Activated CD4-positive, alpha-beta T cell treated with anti-CD3 and anti-CD28 coated beads, Interleukin-2, amount 10 ng/mL, durations not matched to agents 24 days and 14 days (primary cell): ENCODE measurements around the gene EVC2. TPM values are rescaled to one million over a fixed set of nuclear protein-coding genes. Genes with fewer than 3 reads are reported as not detected.

Experiments
- DNase-seq: peaks from one replicate; pipeline ENCODE4 v3.0.0; 2022
- H3K27ac Mint-ChIP-seq: one replicate; pipeline ENCODE4 v1.8.0; 2022; ENCODE audit warnings: mild to moderate bottlenecking, mixed read lengths
- H3K27me3 Mint-ChIP-seq: one replicate; pipeline ENCODE4 v1.8.0; 2022; ENCODE audit warnings: mixed read lengths
- H3K36me3 Mint-ChIP-seq: one replicate; pipeline ENCODE4 v1.8.0; 2022; ENCODE audit warnings: low read depth, mild to moderate bottlenecking, mixed read lengths
- H3K4me1 Mint-ChIP-seq: one replicate; pipeline ENCODE4 v1.8.0; 2021; ENCODE audit warnings: mixed read lengths
- H3K4me3 Mint-ChIP-seq: one replicate; pipeline ENCODE4 v1.8.0; 2022; ENCODE audit warnings: mild to moderate bottlenecking, moderate library complexity, mixed read lengths
- H3K9me3 Mint-ChIP-seq: one replicate; pipeline ENCODE4 v1.8.0; 2021; ENCODE audit warnings: mixed read lengths
- intact Hi-C: fragments of 100-400 bp; cut with micrococcal nuclease; formaldehyde crosslinking; loops from one replicate; pipeline ENCODE4 v1.15.1; 2023
- total RNA-seq: library from RNA; stranded (reverse); gene quantifications from 2 replicates; pipeline ENCODE4 v1.2.3, GENCODE V29; 2022

EVC2 gene
- total RNA-seq, 1 donor from 2014 or later = 0.40 TPM

GRCh38 chr4:5751666-5752375 lies 43.5 kb upstream of the EVC2 start:
- Mint-ChIP-seq H3K4me1 (no peaks in the 10 kb centered on the region), H3K27ac (no peak overlapping the region), H3K27me3 (no peaks in the 10 kb centered on the region), H3K36me3 (no peaks in the 10 kb centered on the region), H3K9me3 (no peaks in the 10 kb centered on the region), H3K4me3 (no peak overlapping the region)
- DNase-seq = no peak
- intact Hi-C loops = no loop called here

- DNase-seq = no peak
- H3K4me3 Mint-ChIP-seq = no peak overlapping the region
- H3K4me1 Mint-ChIP-seq = no peaks in the 10 kb centered on the region
- intact Hi-C loops = no loop called here
- no peaks in the 10 kb centered on the region for H3K9me3 Mint-ChIP-seq
- H3K36me3 Mint-ChIP-seq = no peaks in the 10 kb centered on the region
- H3K27ac Mint-ChIP-seq = no peak overlapping the region
- no peaks in the 10 kb centered on the region for H3K27me3 Mint-ChIP-seq
These were observed 42.7 kb upstream of the EVC2 start for GRCh38 chr4:5750946-5751665.

GRCh38 chr4:5750052-5750945 lies 41.9 kb upstream of the EVC2 start:
- Mint-ChIP-seq H3K27ac (no peak overlapping the region), H3K36me3 (no peaks in the 10 kb centered on the region), H3K9me3 (no peaks in the 10 kb centered on the region), H3K4me1 (no peaks in the 10 kb centered on the region), H3K4me3 (no peak overlapping the region), H3K27me3 (no peaks in the 10 kb centered on the region)
- DNase-seq = no peak
- intact Hi-C loops = no loop called here

- intact Hi-C loops = no loop called here
- Mint-ChIP-seq H3K27ac (no peak overlapping the region), H3K27me3 (no peaks in the 10 kb centered on the region), H3K4me1 (no peaks in the 10 kb centered on the region), H3K9me3 (no peaks in the 10 kb centered on the region), H3K4me3 (no peak overlapping the region), H3K36me3 (no peaks in the 10 kb centered on the region)
- no peak for DNase-seq
These were observed 41.2 kb upstream of the EVC2 start for GRCh38 chr4:5749568-5749967.

GRCh38 chr4:5747738-5748375 lies 39.5 kb upstream of the EVC2 start:
- Mint-ChIP-seq H3K4me1 (no peaks in the 10 kb centered on the region), H3K27ac (no peak overlapping the region), H3K27me3 (no peaks in the 10 kb centered on the region), H3K9me3 (no peaks in the 10 kb centered on the region), H3K4me3 (no peak overlapping the region), H3K36me3 (no peaks in the 10 kb centered on the region)
- intact Hi-C loops = no loop called here
- DNase-seq = no peak

GRCh38 chr4:5746829-5747737 lies 38.7 kb upstream of the EVC2 start:
- H3K4me3 Mint-ChIP-seq = no peak overlapping the region
- H3K36me3 Mint-ChIP-seq = no peaks in the 10 kb centered on the region
- intact Hi-C loops = no loop called here
- H3K27ac Mint-ChIP-seq = no peak overlapping the region
- no peaks in the 10 kb centered on the region for H3K4me1 Mint-ChIP-seq
- no peaks in the 10 kb centered on the region for H3K27me3 Mint-ChIP-seq
- no peak for DNase-seq
- no peaks in the 10 kb centered on the region for H3K9me3 Mint-ChIP-seq

- Mint-ChIP-seq H3K27ac (no peak overlapping the region), H3K27me3 (no peaks in the 10 kb centered on the region), H3K9me3 (no peaks in the 10 kb centered on the region), H3K36me3 (no peaks in the 10 kb centered on the region), H3K4me3 (no peak overlapping the region), H3K4me1 (no peaks in the 10 kb centered on the region)
- intact Hi-C loops = no loop called here
- no peak for DNase-seq
These were observed 37.9 kb upstream of the EVC2 start for GRCh38 chr4:5746250-5746649.

- no peaks in the 10 kb centered on the region for H3K4me1 Mint-ChIP-seq
These were observed 34.6 kb upstream of the EVC2 start for GRCh38 chr4:5742968-5743367.

GRCh38 chr4:5742388-5742787 lies 34.0 kb upstream of the EVC2 start:
- intact Hi-C loops = no loop called here
- no peak for DNase-seq
- Mint-ChIP-seq H3K27me3 (no peaks in the 10 kb centered on the region), H3K27ac (no peak overlapping the region), H3K9me3 (no peaks in the 10 kb centered on the region), H3K36me3 (no peaks in the 10 kb centered on the region), H3K4me1 (no peaks in the 10 kb centered on the region), H3K4me3 (no peak overlapping the region)

More at GRCh38 chr4:5742968-5743367, 34.6 kb upstream of the EVC2 start:
- Mint-ChIP-seq H3K27ac (no peak overlapping the region), H3K36me3 (no peaks in the 10 kb centered on the region), H3K27me3 (no peaks in the 10 kb centered on the region), H3K9me3 (no peaks in the 10 kb centered on the region), H3K4me3 (no peak overlapping the region)
- DNase-seq = no peak
- intact Hi-C loops = no loop called here

GRCh38 chr4:5738061-5738460 lies 29.7 kb upstream of the EVC2 start:
- H3K27me3 Mint-ChIP-seq = no peaks in the 10 kb centered on the region
- no peak overlapping the region for H3K4me3 Mint-ChIP-seq
- no peaks in the 10 kb centered on the region for H3K4me1 Mint-ChIP-seq
- intact Hi-C loops = no loop called here
- no peaks in the 10 kb centered on the region for H3K9me3 Mint-ChIP-seq
- H3K27ac Mint-ChIP-seq = no peak overlapping the region
- H3K36me3 Mint-ChIP-seq = no peaks in the 10 kb centered on the region
- no peak for DNase-seq

GRCh38 chr4:5735463-5735862 lies 27.1 kb upstream of the EVC2 start:
- Mint-ChIP-seq H3K27me3 (no peaks in the 10 kb centered on the region), H3K4me3 (no peak overlapping the region), H3K9me3 (no peaks in the 10 kb centered on the region), H3K4me1 (no peaks in the 10 kb centered on the region), H3K27ac (no peak overlapping the region), H3K36me3 (no peaks in the 10 kb centered on the region)
- intact Hi-C loops = no loop called here
- DNase-seq = no peak

GRCh38 chr4:5734853-5735252 lies 26.5 kb upstream of the EVC2 start:
- no peak for DNase-seq
- Mint-ChIP-seq H3K27me3 (no peaks in the 10 kb centered on the region), H3K27ac (no peak overlapping the region), H3K36me3 (no peaks in the 10 kb centered on the region), H3K4me1 (no peaks in the 10 kb centered on the region), H3K9me3 (no peaks in the 10 kb centered on the region), H3K4me3 (no peak overlapping the region)
- intact Hi-C loops = no loop called here

GRCh38 chr4:5732158-5732557 lies 23.8 kb upstream of the EVC2 start:
- Mint-ChIP-seq H3K9me3 (no peaks in the 10 kb centered on the region), H3K4me3 (no peak overlapping the region), H3K27ac (no peak overlapping the region), H3K27me3 (no peaks in the 10 kb centered on the region), H3K36me3 (no peaks in the 10 kb centered on the region), H3K4me1 (no peaks in the 10 kb centered on the region)
- DNase-seq = no peak
- intact Hi-C loops = no loop called here
